GM11168 (cell line): Measurements from ENCODE around the gene PNMA6A.
"Not testable (repeated sequence)": the region's sequence is repeated elsewhere in the genome, so short reads cannot be mapped to it uniquely, and the experiment has no call there.

ENCODE experiments used
- in situ Hi-C: fragments of 300-500 bp; cut with MboI; formaldehyde crosslinking; loops from one replicate; pipeline ENCODE4 v1.12.0; 2022; ENCODE audit warnings: low sequenced_read_pairs; ENCODE audit not compliant: unreplicated experiment

The PNMA6A gene

GRCh38 chrX:153071909-153072583 lies at the start of gene PNMA6A:
Gene PNMA6A, plus strand, starts transcription at chrX:153072454. Its CDS starts 609 bp downstream, at chrX:153073063.
- in situ Hi-C loops: not testable (repeated sequence)

- in situ Hi-C loops: not testable (repeated sequence)
These were observed 45.8 kb upstream of the PNMA6A start for GRCh38 chrX:153026501-153026900.

GRCh38 chrX:153028487-153028886 lies 43.8 kb upstream of the PNMA6A start:
- in situ Hi-C loops: not testable (repeated sequence)

GRCh38 chrX:153029162-153029561 lies 43.1 kb upstream of the PNMA6A start:
- in situ Hi-C loops: no loop called here

DNA sequence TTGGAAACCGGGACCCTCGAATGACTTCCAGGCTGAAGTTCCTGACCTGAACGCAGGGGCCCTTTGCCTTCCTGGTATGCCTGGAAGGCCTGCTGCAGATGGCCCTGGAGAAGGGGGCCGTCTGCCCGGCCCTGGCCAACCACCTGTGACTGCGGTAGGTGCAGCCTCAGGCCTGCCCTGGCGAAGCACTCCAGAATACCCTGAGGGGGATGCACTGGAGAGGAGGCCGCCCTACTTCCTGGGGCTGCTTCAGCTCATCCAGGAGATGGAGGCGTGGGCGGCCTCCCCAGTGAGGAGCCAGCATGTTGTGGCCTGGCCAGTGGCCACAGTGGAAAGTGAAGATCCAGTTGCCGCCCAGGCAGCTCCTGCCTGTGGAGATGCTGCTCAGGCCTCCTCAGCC lies 42.4 kb upstream of the PNMA6A start:
- in situ Hi-C loops: no loop called here

DNA sequence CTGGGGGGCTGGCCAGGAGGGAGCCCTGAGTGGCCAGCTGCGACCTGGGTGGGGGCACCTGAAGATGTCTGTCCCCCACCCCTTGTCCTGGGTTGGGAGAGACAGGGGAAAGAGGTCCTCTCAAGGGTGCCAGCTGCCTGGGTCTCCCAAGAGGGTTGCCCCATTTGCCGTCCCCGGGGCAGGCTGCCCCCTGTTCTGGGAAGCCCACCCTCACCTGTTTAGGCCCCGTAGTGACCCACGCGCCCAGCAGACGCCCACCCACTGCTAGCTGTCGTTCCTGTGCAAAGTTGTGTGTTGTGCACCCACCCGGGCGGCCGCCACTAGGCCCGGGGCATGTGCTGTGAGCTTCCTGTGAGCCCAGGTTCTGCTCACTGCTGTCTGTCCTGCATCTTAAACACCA lies 41.5 kb upstream of the PNMA6A start:
- in situ Hi-C loops: no loop called here

GRCh38 chrX:153032397-153033118 lies 39.7 kb upstream of the PNMA6A start:
- in situ Hi-C loops: no loop called here

GRCh38 chrX:153049093-153049492 lies 23.2 kb upstream of the PNMA6A start:
- in situ Hi-C loops: no loop called here

DNA sequence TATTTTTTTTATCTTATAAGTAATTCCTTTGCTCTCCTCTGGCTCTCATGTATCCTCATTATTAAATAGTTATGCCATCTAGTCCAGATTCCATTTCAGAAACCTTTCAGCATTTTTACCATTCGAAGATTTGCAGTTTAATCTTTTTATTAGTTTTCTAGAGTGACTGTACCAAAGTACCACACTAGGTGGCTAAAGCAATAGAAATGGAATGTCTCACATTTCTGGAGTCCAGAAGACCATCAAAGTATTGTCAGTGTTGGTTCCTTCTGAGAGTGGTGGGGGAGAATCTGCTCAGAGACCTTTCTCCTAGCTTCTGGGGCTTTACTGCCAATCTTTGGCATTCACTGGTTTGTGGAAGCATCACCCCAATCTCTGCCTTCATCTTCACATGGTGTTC lies 19.7 kb upstream of the PNMA6A start:
- in situ Hi-C loops: no loop called here

GRCh38 chrX:153055871-153056749 lies 16.1 kb upstream of the PNMA6A start, which contains the start of gene PNMA3:
Gene PNMA3, plus strand, starts transcription at chrX:153056470. Its CDS starts 586 bp downstream, at chrX:153057056.
- in situ Hi-C loops: no loop called here

GRCh38 chrX:153057281-153057680 lies 15.0 kb upstream of the PNMA6A start:
- in situ Hi-C loops: no loop called here

DNA sequence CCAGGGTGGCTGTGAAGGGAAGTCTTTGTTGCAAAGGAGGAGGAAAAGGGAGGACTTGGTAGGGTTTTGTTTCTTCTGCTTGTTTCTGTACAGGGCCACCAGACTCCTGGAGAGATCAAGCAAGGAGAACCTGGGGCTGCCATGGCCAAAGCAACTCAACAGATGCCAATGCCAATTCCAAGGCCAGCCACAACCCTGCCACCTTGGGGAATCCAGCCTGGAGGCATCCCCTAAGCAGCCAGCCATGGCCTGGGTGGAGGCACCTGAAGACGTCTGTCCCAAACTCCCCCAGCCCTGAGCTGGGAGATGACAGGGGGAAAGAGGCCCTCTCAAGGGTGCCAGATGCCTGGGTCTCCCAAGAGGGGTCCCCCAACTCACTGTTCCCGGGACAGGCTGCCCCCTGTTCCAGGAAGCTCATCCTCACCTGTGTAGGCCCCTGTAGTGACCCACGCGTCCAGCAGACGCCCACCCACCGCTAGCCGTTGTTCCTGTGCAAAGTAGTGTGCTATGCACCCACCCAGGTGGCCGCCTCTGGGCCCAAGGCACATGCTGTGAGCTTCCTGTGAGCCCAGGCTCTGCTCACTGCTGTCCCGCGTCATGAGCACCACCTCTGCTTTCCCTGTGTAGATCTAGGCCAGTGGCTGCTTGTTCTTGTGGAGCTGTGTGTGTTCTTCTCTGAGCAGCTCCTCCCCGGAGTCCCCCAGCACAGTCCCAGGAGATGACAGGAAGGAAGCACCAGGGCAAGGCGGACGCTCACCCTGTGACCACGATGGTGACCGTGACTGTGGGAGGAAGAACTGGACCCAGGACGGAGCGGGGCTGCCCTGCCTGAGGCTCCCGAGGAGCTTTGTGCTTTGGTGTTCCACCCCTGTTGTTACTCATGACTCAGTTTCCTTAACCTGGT lies 12.8 kb upstream of the PNMA6A start:
- in situ Hi-C loops: no loop called here

GRCh38 chrX:153060095-153060445 lies 12.2 kb upstream of the PNMA6A start:
- in situ Hi-C loops: no loop called here

DNA sequence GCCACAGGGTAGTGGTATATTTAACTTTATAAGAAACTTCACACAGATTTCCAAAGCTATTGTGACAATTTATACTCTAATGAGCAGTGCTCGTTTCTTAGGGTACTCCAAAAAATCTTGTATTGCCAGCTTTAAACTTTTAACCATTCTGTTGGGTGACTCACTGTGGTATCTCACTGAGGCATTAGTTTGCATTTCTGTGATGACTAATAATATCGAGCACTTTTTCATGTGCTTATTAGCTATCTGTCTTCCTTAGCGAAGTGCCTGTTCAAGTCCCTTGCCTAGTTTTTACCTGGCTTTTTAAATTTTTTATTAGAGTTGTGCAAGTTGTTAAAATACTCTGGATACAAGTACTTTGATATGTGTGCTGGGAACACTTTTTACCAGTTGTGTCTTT lies 10.5 kb upstream of the PNMA6A start:
- in situ Hi-C loops: no loop called here

- in situ Hi-C loops: no loop called here
These were observed 8.9 kb upstream of the PNMA6A start for GRCh38 chrX:153063315-153063714.

DNA sequence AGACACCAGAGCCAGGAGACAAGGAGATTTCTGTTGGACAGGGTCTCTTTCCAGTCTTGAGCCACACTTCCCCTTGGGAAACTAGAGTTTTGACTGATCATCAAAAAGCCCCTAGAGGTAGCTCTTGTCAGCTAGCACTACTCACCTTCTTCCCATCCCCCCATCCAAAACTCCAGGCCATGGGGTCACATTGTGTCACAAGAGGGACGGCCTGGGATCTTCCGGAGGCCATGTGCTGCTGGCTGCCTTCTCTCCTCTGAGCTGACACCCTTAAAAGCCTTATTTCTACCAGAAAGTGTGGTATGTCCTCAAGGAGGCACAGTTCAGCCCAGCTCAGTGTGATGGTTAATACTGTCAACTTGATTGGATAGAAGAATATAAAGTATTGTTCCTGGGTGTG lies 8.2 kb upstream of the PNMA6A start:
- in situ Hi-C loops: no loop called here

DNA sequence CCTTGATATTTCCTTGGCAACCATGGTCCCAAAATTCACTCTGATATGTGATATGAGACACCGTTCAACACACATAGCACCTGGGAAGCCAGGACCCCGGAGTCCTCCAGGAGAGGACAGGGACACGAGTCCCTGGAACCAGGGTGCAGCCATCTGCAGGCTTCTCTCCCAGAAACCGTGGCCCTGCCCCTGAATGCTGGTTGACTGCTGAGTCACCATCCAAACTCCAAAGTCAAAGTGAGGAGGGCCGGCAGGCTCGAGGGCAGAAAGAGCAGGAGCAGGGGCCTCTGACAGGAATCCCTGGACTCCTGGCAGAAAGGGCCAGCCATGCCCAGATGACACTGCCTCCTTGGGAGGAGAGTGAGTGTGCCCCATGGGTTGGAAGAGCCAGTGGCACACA lies 6.9 kb upstream of the PNMA6A start:
- in situ Hi-C loops: no loop called here

DNA sequence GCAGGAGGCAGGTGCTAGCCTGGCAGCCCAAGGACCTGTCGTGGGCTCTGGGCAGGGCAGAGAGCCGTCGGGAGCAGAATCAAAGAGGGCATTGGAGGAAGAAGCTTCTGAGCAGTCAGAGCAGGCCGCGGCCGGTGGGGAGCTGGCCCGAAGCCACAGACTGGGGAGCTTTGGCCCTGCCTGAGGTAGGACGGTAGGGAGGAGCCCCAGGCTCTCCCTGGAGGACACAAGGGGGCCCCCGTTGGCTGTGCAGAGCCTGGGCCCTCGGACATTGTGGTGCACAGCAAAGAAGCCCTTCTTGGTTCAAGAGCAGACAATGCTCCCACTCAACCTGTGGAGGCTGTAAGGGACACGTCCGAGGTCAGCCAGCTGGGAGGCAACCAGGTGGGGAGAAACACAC lies 5.9 kb upstream of the PNMA6A start:
- in situ Hi-C loops: not testable (repeated sequence)

- in situ Hi-C loops: not testable (repeated sequence)
These were observed 1.1 kb downstream of the PNMA6A start for GRCh38 chrX:153073331-153073730.
